ACC112 (cell line): ENCODE data around the gene LINC01488.

Source experiments
- H2AFZ ChIP-seq: fragments of 200-600 bp; sonication (generic); one replicate; pipeline ENCODE4 v1.6.0; 2017; ENCODE audit warnings: antibody characterized with exemption, low read length; ENCODE audit not compliant: unreplicated experiment
- H3K27ac ChIP-seq: fragments of 200-600 bp; sonication (generic); 2 replicates; pipeline ENCODE4 v1.5.1; 2014; ENCODE audit warnings: low read depth, mild to moderate bottlenecking, antibody characterized with exemption, low read length, moderate library complexity
- H3K27me3 ChIP-seq: fragments of 200-600 bp; sonication (generic); 2 replicates; pipeline ENCODE4 v1.6.1; 2014; ENCODE audit warnings: mild to moderate bottlenecking, antibody characterized with exemption, low read length, moderate library complexity, mixed read lengths; ENCODE audit not compliant: insufficient read depth
- H3K36me3 ChIP-seq: fragments of 200-600 bp; sonication (generic); 2 replicates; pipeline ENCODE4 v1.6.1; 2016; ENCODE audit warnings: mild to moderate bottlenecking, antibody characterized with exemption, low read length, moderate library complexity, mixed read lengths; ENCODE audit not compliant: insufficient read depth
- H3K4me1 ChIP-seq: fragments of 200-600 bp; sonication (generic); one replicate; pipeline ENCODE4 v1.6.1; 2016; ENCODE audit warnings: low read length, mixed read lengths; ENCODE audit not compliant: insufficient read depth, unreplicated experiment, control insufficient read depth
- H3K4me3 ChIP-seq: fragments of 200-600 bp; sonication (generic); 2 replicates; pipeline ENCODE4 v1.5.1; 2014; ENCODE audit warnings: mild to moderate bottlenecking, low read depth, low read length
- H3K79me2 ChIP-seq: fragments of 200-600 bp; sonication (generic); one replicate; pipeline ENCODE4 v1.6.0; 2016; ENCODE audit warnings: low read length; ENCODE audit not compliant: control insufficient read depth, unreplicated experiment, insufficient read depth

The LINC01488 gene

DNA sequence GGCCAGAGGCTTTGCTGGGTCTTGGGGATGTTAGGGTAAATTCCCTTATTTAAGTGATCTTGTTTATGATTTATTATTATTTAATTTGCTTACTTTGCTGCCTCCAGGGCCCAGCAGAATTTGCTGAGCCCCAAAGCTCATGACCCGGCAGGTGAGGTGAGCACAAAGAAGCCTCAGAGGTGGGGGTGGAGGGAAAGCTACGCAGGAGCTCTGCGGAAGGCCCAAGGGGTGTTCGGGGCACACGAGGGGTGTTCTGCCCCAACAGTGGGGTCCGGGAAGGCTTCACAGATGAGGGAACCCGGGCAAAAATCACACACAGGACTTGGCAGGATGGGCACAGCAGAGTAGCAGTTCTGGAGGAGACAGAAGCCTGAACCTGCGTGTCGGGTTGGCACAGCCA is 6.7 kb upstream of the LINC01488 start:
- no peaks in the 10 kb centered on the region for H3K36me3 ChIP-seq
- no peak overlapping the region for H2AFZ ChIP-seq
- no peaks in the 10 kb centered on the region for H3K27me3 ChIP-seq
- H3K4me1 ChIP-seq: no peaks in the 10 kb centered on the region
- H3K4me3 ChIP-seq: no peak overlapping the region
- H3K27ac ChIP-seq: no peak overlapping the region
- no peaks in the 10 kb centered on the region for H3K79me2 ChIP-seq

DNA sequence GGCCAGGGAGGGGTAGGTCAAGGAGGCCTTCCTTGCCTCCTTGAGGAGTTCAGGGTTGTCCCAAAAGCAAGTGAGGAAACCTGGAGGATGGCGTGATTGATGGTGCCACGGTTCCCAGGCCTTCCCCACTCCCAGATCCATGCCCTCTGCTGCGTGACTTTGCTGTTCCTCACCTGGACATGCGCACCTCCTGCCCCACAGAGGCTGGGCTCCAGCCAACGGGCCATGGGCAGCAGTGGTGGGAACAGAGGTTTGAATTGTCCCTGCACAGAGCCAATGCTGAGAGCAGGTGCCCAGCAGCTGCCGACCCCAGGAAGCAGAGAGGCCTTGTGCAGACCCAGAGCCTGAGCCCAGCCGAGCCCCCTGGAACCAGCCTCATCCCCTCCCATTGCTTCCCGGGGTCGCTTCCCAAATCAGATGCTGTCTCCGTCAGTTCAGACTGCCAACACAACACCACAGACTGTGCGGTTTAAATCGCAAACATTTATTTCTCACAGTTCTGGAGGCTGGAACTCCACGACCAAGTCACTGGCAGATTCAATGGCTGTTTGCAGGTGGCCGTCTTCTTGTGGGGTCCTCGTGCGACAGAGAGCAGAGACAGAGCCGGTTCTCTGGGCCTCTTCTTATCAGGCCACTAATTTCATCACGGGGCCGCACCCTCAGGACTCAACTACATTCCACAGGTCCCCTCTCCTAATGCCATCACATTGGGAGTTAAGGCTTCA is 6.2 kb upstream of the LINC01488 start:
- Histone ChIP-seq H3K79me2 (no peaks in the 10 kb centered on the region), H2AFZ (no peak overlapping the region), H3K4me3 (no peak overlapping the region), H3K36me3 (no peaks in the 10 kb centered on the region), H3K27me3 (no peaks in the 10 kb centered on the region), H3K27ac (no peak overlapping the region), H3K4me1 (peaks cover under 1% of the 10 kb centered on the region)

DNA sequence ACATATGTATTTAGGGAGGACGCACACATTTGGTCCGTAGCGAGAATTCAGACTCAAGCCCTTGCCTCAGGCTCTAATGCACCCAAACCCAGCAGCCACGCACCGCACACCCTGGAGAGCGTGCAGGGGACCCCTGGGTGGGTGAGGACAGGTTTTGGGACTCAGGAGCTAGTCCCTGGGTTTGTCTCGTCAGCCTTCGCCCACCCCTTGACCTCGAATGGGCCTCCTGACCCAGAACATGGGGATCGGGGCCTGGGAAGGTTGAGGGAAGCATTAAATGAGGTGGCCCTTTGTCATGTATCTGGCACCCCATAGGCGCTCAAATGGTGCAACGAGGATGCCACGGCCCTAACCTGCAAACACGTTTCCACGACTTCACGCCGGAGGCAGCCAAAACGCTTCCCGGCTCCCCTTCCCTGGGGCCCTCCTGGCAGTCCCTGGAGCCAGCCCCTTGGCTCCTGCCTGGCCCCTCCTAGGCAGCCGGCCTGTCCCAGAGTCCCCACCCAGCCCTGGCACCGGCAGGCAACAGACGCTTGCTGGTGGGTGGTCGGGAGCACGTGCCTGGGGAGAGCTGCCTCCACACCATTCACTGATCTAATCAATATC is 5.5 kb upstream of the LINC01488 start:
- H3K79me2 ChIP-seq: no peaks in the 10 kb centered on the region
- H3K4me1 ChIP-seq: peaks cover 4% of the 10 kb centered on the region
- no peaks in the 10 kb centered on the region for H3K27me3 ChIP-seq
- no peaks in the 10 kb centered on the region for H3K36me3 ChIP-seq
- H2AFZ ChIP-seq: no peak overlapping the region
- H3K4me3 ChIP-seq: no peak overlapping the region
- no peak overlapping the region for H3K27ac ChIP-seq

DNA sequence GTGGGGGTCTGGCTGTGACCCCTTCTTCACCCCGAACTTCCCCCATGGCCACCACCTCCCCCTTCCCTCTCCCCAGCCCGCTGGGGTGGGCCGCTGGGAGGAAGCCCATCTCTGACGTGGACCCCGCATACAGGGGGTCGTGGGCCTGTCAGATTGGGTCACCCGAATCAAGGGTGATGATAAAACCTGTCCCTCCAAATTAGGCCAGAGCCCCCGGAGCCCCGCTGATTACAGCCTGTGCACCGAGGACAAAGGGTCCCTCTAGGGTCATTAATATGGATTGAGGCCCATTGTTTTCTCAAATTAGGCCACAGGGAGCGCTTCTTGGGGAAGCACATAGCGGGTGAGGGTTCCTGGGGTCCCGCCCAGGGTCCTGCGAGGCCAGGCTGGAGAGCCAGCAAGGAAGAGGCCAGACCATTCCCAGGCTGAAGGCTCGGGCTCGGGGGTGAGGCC is 4.9 kb upstream of the LINC01488 start:
- Histone ChIP-seq H3K79me2 (no peaks in the 10 kb centered on the region), H3K36me3 (no peaks in the 10 kb centered on the region), H3K27me3 (no peaks in the 10 kb centered on the region), H3K4me3 (no peak overlapping the region), H2AFZ (no peak overlapping the region), H3K27ac (no peak overlapping the region), H3K4me1 (peaks cover 4% of the 10 kb centered on the region)

DNA sequence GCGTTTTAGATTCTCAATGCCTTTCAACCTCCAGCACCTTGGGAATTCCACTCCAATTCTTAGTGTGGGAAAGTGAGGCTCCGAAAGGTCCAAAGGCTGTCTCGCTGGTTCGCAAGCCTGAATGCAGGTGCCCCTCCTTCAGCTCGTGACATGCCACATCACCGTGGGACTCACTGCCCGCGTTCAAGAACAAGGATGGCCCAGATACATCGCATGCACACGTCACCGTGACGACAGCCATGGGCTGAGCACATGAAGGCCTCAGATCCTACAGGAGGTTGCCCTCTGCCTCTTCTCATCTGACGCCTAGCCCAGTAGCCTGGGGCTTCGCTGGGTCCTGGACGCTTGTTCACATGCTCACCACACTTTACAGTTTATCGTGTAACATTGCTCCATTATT is 4.4 kb upstream of the LINC01488 start:
- no peaks in the 10 kb centered on the region for H3K36me3 ChIP-seq
- H3K79me2 ChIP-seq: no peaks in the 10 kb centered on the region
- H3K4me3 ChIP-seq: no peak overlapping the region
- H3K4me1 ChIP-seq: peaks cover 4% of the 10 kb centered on the region
- no peaks in the 10 kb centered on the region for H3K27me3 ChIP-seq
- H2AFZ ChIP-seq: no peak overlapping the region
- no peak overlapping the region for H3K27ac ChIP-seq

DNA sequence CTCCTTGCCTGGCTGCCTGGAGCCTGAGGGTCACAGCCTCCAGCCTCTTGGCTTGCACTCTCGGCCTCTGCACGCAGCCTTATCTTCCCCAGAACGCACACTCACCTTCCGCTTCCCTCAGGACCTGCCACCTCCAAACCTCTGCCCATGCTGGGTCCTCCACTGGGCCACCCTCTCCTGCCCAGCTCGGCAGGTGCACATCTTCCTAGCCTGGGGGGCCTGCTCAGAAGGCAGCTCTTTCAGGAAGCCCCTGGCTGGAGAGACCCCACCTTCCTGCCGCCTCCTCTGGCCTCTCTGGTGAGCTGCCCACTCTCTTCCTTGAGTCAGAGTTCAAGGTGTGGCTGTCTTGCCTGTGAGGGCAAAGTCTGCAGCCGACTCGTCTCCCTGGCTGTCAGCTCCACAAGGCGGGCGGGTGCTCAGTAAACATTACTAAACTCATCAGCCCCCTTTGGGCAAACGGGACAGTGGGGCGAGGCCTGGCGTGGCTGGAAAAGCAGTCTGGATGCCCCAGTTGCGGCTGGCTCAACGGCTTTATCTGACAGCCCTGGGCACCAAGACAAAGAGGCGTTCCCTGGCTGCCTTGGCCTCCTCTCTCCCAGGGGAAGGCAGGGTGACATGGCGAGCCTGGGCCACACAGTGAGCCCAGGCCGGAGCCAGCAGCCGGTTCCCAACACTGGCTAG is 1.7 kb upstream of the LINC01488 start:
- Histone ChIP-seq H3K36me3 (no peaks in the 10 kb centered on the region), H2AFZ (no peak overlapping the region), H3K4me1 (peaks cover 4% of the 10 kb centered on the region), H3K4me3 (no peak overlapping the region), H3K27ac (no peak overlapping the region), H3K79me2 (no peaks in the 10 kb centered on the region), H3K27me3 (no peaks in the 10 kb centered on the region)

DNA sequence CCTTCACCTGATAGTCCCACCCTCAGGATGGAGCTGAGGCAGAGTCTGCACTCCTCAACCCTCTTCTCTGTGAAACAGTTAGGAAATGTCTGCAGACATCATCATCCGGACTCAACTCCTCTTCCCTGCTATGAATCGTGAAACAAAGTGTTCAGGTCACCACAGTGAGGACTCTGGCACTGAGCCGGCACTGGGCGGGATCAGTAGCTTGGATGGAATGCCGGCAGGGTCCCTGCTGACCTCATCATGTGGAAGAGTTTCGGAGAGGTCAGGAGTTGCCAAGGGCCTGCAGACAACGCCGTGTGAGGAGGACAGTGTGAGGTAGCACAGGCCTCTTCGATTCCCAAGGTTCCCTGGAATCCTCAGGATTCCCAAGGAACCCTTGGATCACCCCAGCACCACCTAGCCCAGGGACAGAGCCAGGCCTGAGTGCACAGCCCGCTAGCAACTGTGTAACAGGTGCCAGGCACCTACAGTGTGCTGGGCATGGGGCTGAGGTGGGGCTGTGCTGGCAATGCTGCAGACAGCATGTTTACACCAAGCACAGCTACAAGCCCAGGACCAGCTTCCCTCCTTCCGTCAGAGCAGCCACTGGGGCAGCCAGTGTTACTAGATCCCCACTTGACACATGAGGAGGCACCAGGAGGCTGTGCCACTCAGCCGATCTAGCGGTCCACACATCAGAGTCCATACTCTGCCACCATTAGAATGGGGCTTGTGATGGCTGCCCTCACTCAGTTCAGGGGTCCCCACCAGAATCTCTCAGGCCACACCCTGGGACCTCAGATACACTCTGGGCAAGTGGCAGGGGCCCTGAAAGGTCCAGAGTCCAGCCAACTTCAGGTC is 693 bp upstream of the LINC01488 start:
- Histone ChIP-seq H3K79me2 (no peaks in the 10 kb centered on the region), H3K4me3 (no peak overlapping the region), H3K27me3 (no peaks in the 10 kb centered on the region), H3K36me3 (no peaks in the 10 kb centered on the region), H2AFZ (no peak overlapping the region), H3K4me1 (peaks cover 4% of the 10 kb centered on the region), H3K27ac (no peak overlapping the region)

DNA sequence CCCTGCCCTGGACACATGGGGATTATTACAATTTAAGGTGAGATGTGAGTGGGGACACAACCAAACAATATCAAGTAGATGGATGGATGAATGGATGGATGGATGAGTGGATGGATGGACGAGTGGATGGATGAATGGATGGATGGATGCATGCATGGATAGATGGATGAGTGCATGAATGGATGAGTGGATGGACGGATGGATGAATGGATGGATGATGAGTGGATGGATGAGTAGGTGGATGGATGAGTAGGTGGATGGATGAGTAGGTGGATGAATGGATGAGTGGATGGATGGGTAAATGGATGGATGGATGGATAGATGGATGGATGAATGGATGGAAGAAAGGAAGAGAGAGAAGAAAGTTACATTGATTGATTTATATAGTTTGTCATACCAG is 859 bp downstream of the LINC01488 start:
- Histone ChIP-seq H3K4me3 (no peak overlapping the region), H3K27me3 (no peaks in the 10 kb centered on the region), H2AFZ (no peak overlapping the region), H3K27ac (no peak overlapping the region), H3K79me2 (no peaks in the 10 kb centered on the region), H3K36me3 (no peaks in the 10 kb centered on the region), H3K4me1 (peaks cover 4% of the 10 kb centered on the region)

DNA sequence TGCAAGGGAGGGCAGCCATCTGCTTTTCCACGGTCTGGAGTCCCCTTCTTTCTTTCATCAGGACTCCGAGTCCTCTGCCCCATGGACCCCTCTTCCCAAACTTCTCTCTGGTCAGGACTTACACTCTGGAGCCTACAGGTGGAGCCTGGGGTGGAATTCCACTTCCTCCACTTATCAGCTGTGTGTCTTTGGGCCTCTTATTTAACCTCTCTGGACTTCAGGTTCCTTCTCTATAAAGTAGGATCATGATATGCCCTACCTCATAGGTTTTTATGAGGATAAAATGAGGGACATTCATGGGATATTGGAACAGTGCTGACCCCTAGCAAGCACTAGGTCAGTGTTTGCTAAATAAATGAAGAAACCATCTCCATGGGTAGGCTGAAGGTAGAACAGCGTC is 1.7 kb downstream of the LINC01488 start:
- Histone ChIP-seq H3K4me1 (peaks cover 4% of the 10 kb centered on the region), H3K4me3 (no peak overlapping the region)

DNA sequence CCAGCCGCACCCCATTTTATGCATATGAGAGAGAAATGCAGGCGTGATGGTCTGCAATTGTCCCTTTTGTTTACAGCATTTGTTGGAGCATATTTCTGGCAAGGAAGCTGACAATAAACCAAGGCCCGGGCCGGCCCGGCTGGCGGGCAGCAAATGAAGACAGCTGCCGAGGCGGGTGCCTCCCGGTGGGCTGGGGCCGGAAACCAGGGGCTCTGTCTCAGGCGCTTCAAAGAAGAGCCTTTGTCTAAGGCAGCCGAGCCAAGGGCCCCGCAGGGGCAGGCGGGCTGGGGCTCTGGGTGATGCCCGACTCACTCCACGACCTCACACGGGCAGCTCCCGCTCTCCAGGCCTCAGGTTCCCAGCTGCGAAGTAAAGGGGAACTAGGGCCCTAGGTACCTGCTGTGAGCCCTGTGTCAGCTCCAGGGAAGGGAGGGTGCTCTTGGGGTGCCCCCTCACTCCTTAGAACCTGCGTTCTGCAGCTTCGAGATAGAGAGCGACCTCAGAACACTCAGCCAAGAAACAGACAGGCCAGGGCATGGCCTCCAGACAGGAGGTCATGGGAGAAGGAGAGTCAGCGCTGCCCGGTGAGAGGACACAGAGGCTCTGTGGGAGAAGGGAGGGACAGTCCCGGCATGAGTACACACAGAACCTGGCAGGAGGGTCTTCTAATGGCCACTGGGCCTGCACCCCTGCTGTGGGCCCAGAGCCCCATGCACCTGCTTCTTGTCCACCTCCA is 2.4 kb downstream of the LINC01488 start:
- Histone ChIP-seq H3K79me2 (no peaks in the 10 kb centered on the region), H3K27me3 (no peaks in the 10 kb centered on the region), H3K36me3 (no peaks in the 10 kb centered on the region), H3K4me3 (no peak overlapping the region), H3K27ac (no peak overlapping the region), H2AFZ (no peak overlapping the region), H3K4me1 (peaks cover 4% of the 10 kb centered on the region)

More for the DNA sequence above, 1.7 kb downstream of the LINC01488 start:
- Histone ChIP-seq H3K27me3 (no peaks in the 10 kb centered on the region), H3K36me3 (no peaks in the 10 kb centered on the region), H2AFZ (no peak overlapping the region), H3K79me2 (no peaks in the 10 kb centered on the region), H3K27ac (no peak overlapping the region)
